Measurements from ENCODE around the gene ACBD6.

ACBD6 gene

GRCh38 chr1:180278194-180278515 is 224.2 kb downstream of the ACBD6 start:
- Histone ChIP-seq H3K9me3 (ENCODE audit: low read length) (peaks cover 4% of the 10 kb centered on the region), H3K36me3 (ENCODE audit: insufficient read depth, low read length) (peaks cover 23% of the 10 kb centered on the region), H3K4me3 (ENCODE audit: low read length) (no peak overlapping the region), H2AFZ (ENCODE audit: low read depth, low read length) (no peak overlapping the region), H3K4me1 (ENCODE audit: insufficient read depth, low read length) (no peaks in the 10 kb centered on the region), H3K27me3 (ENCODE audit: insufficient read depth, low read length) (no peaks in the 10 kb centered on the region)

- no peaks in the 10 kb centered on the region for H3K4me1 ChIP-seq (ENCODE audit: insufficient read depth, low read length)
- H3K9me3 ChIP-seq (ENCODE audit: low read length): peaks cover 4% of the 10 kb centered on the region
- H3K4me3 ChIP-seq (ENCODE audit: low read length): no peak overlapping the region
- H2AFZ ChIP-seq (ENCODE audit: low read depth, low read length): no peak overlapping the region
- no peaks in the 10 kb centered on the region for H3K27me3 ChIP-seq (ENCODE audit: insufficient read depth, low read length)
- peaks cover 27% of the 10 kb centered on the region for H3K36me3 ChIP-seq (ENCODE audit: insufficient read depth, low read length)
These were observed 224.7 kb downstream of the ACBD6 start for GRCh38 chr1:180277476-180278193.

- Histone ChIP-seq H3K9me3 (ENCODE audit: low read length) (peaks cover 4% of the 10 kb centered on the region), H2AFZ (ENCODE audit: low read depth, low read length) (no peak overlapping the region), H3K36me3 (ENCODE audit: insufficient read depth, low read length) (peaks cover 27% of the 10 kb centered on the region), H3K4me3 (ENCODE audit: low read length) (no peak overlapping the region), H3K4me1 (ENCODE audit: insufficient read depth, low read length) (no peaks in the 10 kb centered on the region), H3K27me3 (ENCODE audit: insufficient read depth, low read length) (no peaks in the 10 kb centered on the region)
These were observed 226.7 kb downstream of the ACBD6 start for GRCh38 chr1:180275726-180276125.

- no peak overlapping the region for H2AFZ ChIP-seq (ENCODE audit: low read depth, low read length)
- peaks cover 27% of the 10 kb centered on the region for H3K36me3 ChIP-seq (ENCODE audit: insufficient read depth, low read length)
- H3K9me3 ChIP-seq (ENCODE audit: low read length): peaks cover 4% of the 10 kb centered on the region
- no peaks in the 10 kb centered on the region for H3K4me1 ChIP-seq (ENCODE audit: insufficient read depth, low read length)
- H3K4me3 ChIP-seq (ENCODE audit: low read length): no peak overlapping the region
- H3K27me3 ChIP-seq (ENCODE audit: insufficient read depth, low read length): no peaks in the 10 kb centered on the region
These were observed 228.2 kb downstream of the ACBD6 start for GRCh38 chr1:180274221-180274620.

- Histone ChIP-seq H3K27me3 (ENCODE audit: insufficient read depth, low read length) (no peaks in the 10 kb centered on the region), H3K4me3 (ENCODE audit: low read length) (no peak overlapping the region), H3K9me3 (ENCODE audit: low read length) (peaks cover 4% of the 10 kb centered on the region), H2AFZ (ENCODE audit: low read depth, low read length) (no peak overlapping the region), H3K4me1 (ENCODE audit: insufficient read depth, low read length) (peaks cover 11% of the 10 kb centered on the region), H3K36me3 (ENCODE audit: insufficient read depth, low read length) (peaks cover 23% of the 10 kb centered on the region)
These were observed 229.3 kb downstream of the ACBD6 start for GRCh38 chr1:180273066-180273465.

GRCh38 chr1:180272395-180272794 is 230.0 kb downstream of the ACBD6 start:
- Histone ChIP-seq H3K36me3 (ENCODE audit: insufficient read depth, low read length) (peaks cover 22% of the 10 kb centered on the region), H3K4me3 (ENCODE audit: low read length) (no peak overlapping the region), H3K4me1 (ENCODE audit: insufficient read depth, low read length) (peaks cover 15% of the 10 kb centered on the region), H3K27me3 (ENCODE audit: insufficient read depth, low read length) (no peaks in the 10 kb centered on the region), H2AFZ (ENCODE audit: low read depth, low read length) (no peak overlapping the region), H3K9me3 (ENCODE audit: low read length) (peaks cover 4% of the 10 kb centered on the region)

- H3K4me3 ChIP-seq (ENCODE audit: low read length): no peak overlapping the region
- H3K36me3 ChIP-seq (ENCODE audit: insufficient read depth, low read length): peaks cover 16% of the 10 kb centered on the region
- H2AFZ ChIP-seq (ENCODE audit: low read depth, low read length): no peak overlapping the region
- H3K4me1 ChIP-seq (ENCODE audit: insufficient read depth, low read length): peaks cover 15% of the 10 kb centered on the region
- peaks cover 4% of the 10 kb centered on the region for H3K9me3 ChIP-seq (ENCODE audit: low read length)
- H3K27me3 ChIP-seq (ENCODE audit: insufficient read depth, low read length): no peaks in the 10 kb centered on the region
These were observed 230.8 kb downstream of the ACBD6 start for GRCh38 chr1:180271272-180272255.

- no peak overlapping the region for H2AFZ ChIP-seq (ENCODE audit: low read depth, low read length)
- peaks cover 14% of the 10 kb centered on the region for H3K36me3 ChIP-seq (ENCODE audit: insufficient read depth, low read length)
- H3K4me1 ChIP-seq (ENCODE audit: insufficient read depth, low read length): peaks cover 15% of the 10 kb centered on the region
- H3K9me3 ChIP-seq (ENCODE audit: low read length): peaks cover 2% of the 10 kb centered on the region
- no peaks in the 10 kb centered on the region for H3K27me3 ChIP-seq (ENCODE audit: insufficient read depth, low read length)
- no peak overlapping the region for H3K4me3 ChIP-seq (ENCODE audit: low read length)
These were observed 231.7 kb downstream of the ACBD6 start for GRCh38 chr1:180270530-180271271.

GRCh38 chr1:180269645-180270529 is 232.5 kb downstream of the ACBD6 start:
- Histone ChIP-seq H3K27me3 (ENCODE audit: insufficient read depth, low read length) (no peaks in the 10 kb centered on the region), H3K36me3 (ENCODE audit: insufficient read depth, low read length) (peaks cover 11% of the 10 kb centered on the region), H3K9me3 (ENCODE audit: low read length) (peaks cover 1% of the 10 kb centered on the region), H2AFZ (ENCODE audit: low read depth, low read length) (no peak overlapping the region), H3K4me1 (ENCODE audit: insufficient read depth, low read length) (peaks cover 15% of the 10 kb centered on the region), H3K4me3 (ENCODE audit: low read length) (no peak overlapping the region)

GRCh38 chr1:180268556-180269075 is 233.8 kb downstream of the ACBD6 start:
- Histone ChIP-seq H3K4me1 (ENCODE audit: insufficient read depth, low read length) (peaks cover 15% of the 10 kb centered on the region), H3K4me3 (ENCODE audit: low read length) (no peak overlapping the region), H3K27me3 (ENCODE audit: insufficient read depth, low read length) (no peaks in the 10 kb centered on the region)

GRCh38 chr1:180267761-180268555 is 234.4 kb downstream of the ACBD6 start:
- H3K36me3 ChIP-seq (ENCODE audit: insufficient read depth, low read length): peaks cover 2% of the 10 kb centered on the region
- no peak overlapping the region for H2AFZ ChIP-seq (ENCODE audit: low read depth, low read length)
- H3K9me3 ChIP-seq (ENCODE audit: low read length): no peaks in the 10 kb centered on the region
- H3K27me3 ChIP-seq (ENCODE audit: insufficient read depth, low read length): no peaks in the 10 kb centered on the region
- no peak overlapping the region for H3K4me3 ChIP-seq (ENCODE audit: low read length)
- H3K4me1 ChIP-seq (ENCODE audit: insufficient read depth, low read length): peaks cover 15% of the 10 kb centered on the region

More at GRCh38 chr1:180268556-180269075, 233.8 kb downstream of the ACBD6 start:
- peaks cover 7% of the 10 kb centered on the region for H3K36me3 ChIP-seq (ENCODE audit: insufficient read depth, low read length)
- no peak overlapping the region for H2AFZ ChIP-seq (ENCODE audit: low read depth, low read length)
- no peaks in the 10 kb centered on the region for H3K9me3 ChIP-seq (ENCODE audit: low read length)
